Memory B cell (primary cell): Measurements from ENCODE around the gene LAMC2.
"Not testable (repeated sequence)": the region's sequence is repeated elsewhere in the genome, so short reads cannot be mapped to it uniquely, and the experiment has no call there.

Experiments used
- ATAC-seq: fragments of 150-1000 bp; cut with Tn5 transposase; 2 replicates; pipeline ENCODE4 v1.10.0; 2021; ENCODE audit warnings: low read depth, mild to moderate bottlenecking, moderate library complexity
- DNase-seq, 2 donors: peaks; one replicate each; pipeline ENCODE4 v3.0.0; 2022; ENCODE audit warnings: low spot score in 2 of 2
- H3K27ac Mint-ChIP-seq: one replicate; pipeline ENCODE4 v1.8.0; 2022; ENCODE audit warnings: mild to moderate bottlenecking, moderate library complexity, mixed read lengths
- H3K27me3 Mint-ChIP-seq: one replicate; pipeline ENCODE4 v1.8.0; 2022; ENCODE audit warnings: mixed read lengths
- H3K36me3 Mint-ChIP-seq: one replicate; pipeline ENCODE4 v1.8.0; 2022; ENCODE audit warnings: mild to moderate bottlenecking, mixed read lengths
- H3K4me1 Mint-ChIP-seq: one replicate; pipeline ENCODE4 v1.8.0; 2022; ENCODE audit warnings: mixed read lengths
- H3K4me3 Mint-ChIP-seq: one replicate; pipeline ENCODE4 v1.8.0; 2022; ENCODE audit warnings: mild to moderate bottlenecking, moderate library complexity, mixed read lengths
- H3K9me3 Mint-ChIP-seq: one replicate; pipeline ENCODE4 v1.8.0; 2022; ENCODE audit warnings: mixed read lengths

The LAMC2 gene

DNA sequence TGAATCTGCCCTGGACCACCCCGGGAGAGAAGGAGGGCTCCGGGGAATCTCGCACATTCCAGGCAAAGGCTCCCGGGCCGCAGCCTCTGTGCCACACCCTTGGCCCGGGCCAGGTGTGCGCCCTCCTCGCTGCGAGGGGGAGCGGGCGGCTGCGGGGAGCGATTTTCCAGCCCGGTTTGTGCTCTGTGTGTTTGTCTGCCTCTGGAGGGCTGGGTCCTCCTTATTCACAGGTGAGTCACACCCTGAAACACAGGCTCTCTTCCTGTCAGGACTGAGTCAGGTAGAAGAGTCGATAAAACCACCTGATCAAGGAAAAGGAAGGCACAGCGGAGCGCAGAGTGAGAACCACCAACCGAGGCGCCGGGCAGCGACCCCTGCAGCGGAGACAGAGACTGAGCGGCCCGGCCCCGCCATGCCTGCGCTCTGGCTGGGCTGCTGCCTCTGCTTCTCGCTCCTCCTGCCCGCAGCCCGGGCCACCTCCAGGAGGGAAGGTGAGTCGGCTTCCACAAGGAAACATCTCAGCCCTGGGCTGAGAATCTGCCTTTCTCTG, at the start of gene LAMC2:
LAMC2 (plus strand) TSS at position 324 of the 550 bp plus-strand sequence; CDS start at position 413, 89 bp downstream.
- Mint-ChIP-seq H3K4me1 (no peaks in the 10 kb centered on the region), H3K36me3 (no peaks in the 10 kb centered on the region), H3K4me3 (peak within 1 kb of the TSS; percentile 22), H3K9me3 (no peaks in the 10 kb centered on the region), H3K27ac (no peak within 1 kb of the TSS), H3K27me3 (peaks cover 10% of the 10 kb centered on the region)
- ATAC-seq, result peak; percentile 55
- no peak for DNase-seq

DNA sequence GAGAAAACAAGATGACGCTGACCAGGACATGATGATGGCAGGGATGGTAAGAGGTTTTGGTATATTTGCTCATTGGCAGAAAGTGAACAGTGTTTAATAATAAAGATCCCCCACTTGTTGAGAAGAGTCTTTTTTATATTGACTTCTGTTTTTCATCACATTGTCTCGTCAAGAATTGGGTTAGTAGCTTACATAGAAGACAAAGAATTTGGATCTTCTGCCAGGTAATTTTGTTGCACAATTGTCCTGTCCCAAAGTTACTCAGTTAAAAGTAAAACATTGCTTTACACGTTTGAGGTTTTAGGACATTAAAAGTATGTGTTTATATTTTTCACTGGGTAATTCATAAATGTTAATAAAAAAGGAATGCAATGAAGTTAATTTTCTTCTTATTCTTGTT, 48.3 kb upstream of the LAMC2 start:
- Mint-ChIP-seq H3K27me3 (no peaks in the 10 kb centered on the region), H3K9me3 (no peaks in the 10 kb centered on the region), H3K27ac (no peak overlapping the region), H3K4me1 (no peaks in the 10 kb centered on the region), H3K4me3 (no peak overlapping the region), H3K36me3 (peaks cover 14% of the 10 kb centered on the region)
- DNase-seq, result no peak
- no peak for ATAC-seq

DNA sequence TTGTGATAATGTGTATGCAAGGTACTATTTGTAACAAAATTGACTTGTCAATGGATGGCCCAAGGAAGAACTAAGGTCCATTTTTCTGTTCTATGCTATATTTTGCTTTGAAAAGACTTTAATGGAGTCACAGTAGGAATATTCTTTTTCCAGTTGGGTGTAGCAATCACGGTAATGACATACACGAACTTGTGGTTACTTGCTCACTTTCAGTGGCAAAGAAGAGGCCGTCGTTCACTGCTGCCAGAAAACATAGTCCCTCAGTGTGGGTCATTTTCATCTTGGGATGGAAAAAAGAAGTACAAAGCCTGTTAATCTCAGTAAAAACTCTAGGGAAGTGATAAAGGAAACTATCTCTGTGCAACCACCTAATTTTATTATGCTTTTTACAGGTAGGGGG, 47.8 kb upstream of the LAMC2 start:
- Mint-ChIP-seq H3K9me3 (no peaks in the 10 kb centered on the region), H3K27ac (no peak overlapping the region), H3K36me3 (peaks cover 14% of the 10 kb centered on the region), H3K4me1 (no peaks in the 10 kb centered on the region), H3K4me3 (no peak overlapping the region), H3K27me3 (no peaks in the 10 kb centered on the region)
- ATAC-seq (no peak), DNase-seq (no peak)

DNA sequence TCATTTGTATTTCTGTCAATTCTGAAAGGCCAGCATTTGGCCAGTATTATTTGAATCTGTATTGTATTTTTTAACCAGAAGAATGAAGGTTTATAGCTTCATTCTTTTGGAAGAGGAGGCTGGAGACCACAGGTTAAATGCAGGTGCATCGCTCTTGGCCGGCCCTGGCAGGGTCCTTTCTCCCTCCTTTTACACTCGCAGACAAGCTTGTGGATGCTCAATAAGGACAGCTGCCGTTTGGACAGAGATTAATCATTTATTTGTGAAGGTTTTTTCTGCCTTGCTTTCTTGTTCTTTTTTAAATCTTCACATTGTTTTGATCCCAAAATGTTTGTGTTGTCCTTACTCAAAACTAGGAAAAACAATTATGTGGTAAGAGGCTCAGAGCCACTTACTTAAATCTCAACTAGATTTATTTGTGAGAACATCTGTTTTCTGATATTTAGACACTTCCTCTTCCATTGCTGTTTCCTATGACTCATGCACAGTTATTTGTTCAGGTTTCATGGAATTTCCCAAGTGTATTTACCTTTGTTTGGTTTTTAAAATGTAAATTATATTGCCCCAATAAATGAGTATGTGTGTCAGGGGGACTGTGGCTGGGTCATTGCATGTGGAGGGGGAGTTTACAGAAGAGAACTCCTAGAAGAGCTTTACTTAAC, 46.7 kb upstream of the LAMC2 start:
- Mint-ChIP-seq H3K27ac (peak overlapping the region; percentile 8), H3K27me3 (no peaks in the 10 kb centered on the region), H3K4me3 (no peak overlapping the region), H3K9me3 (no peaks in the 10 kb centered on the region), H3K4me1 (no peaks in the 10 kb centered on the region), H3K36me3 (peaks cover 11% of the 10 kb centered on the region)
- no peak for ATAC-seq
- no peak for DNase-seq

- Mint-ChIP-seq H3K4me3 (no peak overlapping the region), H3K9me3 (no peaks in the 10 kb centered on the region), H3K4me1 (no peaks in the 10 kb centered on the region), H3K36me3 (peaks cover 10% of the 10 kb centered on the region), H3K27ac (no peak overlapping the region), H3K27me3 (no peaks in the 10 kb centered on the region)
- DNase-seq (no peak), ATAC-seq (no peak)
Measured at GRCh38 chr1:183140633-183141032, 45.4 kb upstream of the LAMC2 start.

DNA sequence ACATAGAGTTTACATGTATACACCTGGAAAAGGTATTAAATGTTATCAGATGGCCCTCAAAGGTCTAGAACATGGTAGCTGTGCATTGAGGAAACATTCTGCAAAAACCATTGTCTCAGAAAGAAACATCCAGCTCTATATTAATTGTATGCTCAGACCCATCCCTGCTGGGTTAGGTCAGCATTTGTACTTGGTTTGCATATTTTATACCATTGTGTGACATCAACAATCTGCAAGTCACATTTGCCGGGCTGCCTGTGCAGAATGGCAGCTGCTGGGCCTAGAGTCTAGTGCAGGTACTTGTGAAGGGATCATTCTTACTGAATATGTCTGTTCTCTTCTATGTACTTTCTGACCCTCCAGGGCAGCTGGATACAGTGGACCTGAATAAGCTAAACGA, 43.9 kb upstream of the LAMC2 start:
- DNase-seq, result no peak
- H3K36me3 Mint-ChIP-seq, result peaks cover 4% of the 10 kb centered on the region
- no peaks in the 10 kb centered on the region for H3K4me1 Mint-ChIP-seq
- no peak for ATAC-seq
- H3K9me3 Mint-ChIP-seq, result no peaks in the 10 kb centered on the region
- H3K27me3 Mint-ChIP-seq, result no peaks in the 10 kb centered on the region
- no peak overlapping the region for H3K27ac Mint-ChIP-seq
- no peak overlapping the region for H3K4me3 Mint-ChIP-seq

DNA sequence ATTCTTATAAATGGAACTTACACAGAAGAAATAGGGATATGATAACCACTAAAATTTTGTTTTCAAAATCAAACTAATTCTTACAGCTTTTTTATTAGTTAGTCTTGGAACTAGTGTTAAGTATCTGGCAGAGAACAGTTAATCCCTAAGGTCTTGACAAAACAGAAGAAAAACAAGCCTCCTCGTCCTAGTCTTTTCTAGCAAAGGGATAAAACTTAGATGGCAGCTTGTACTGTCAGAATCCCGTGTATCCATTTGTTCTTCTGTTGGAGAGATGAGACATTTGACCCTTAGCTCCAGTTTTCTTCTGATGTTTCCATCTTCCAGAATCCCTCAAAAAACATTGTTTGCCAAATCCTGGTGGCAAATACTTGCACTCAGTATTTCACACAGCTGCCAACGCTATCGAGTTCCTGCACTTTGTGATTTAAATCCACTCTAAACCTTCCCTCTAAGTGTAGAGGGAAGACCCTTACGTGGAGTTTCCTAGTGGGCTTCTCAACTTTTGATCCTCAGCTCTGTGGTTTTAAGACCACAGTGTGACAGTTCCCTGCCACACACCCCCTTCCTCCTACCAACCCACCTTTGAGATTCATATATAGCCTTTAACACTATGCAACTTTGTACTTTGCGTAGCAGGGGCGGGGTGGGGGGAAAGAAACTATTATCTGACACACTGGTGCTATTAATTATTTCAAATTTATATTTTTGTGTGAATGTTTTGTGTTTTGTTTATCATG, 42.3 kb upstream of the LAMC2 start:
- ATAC-seq, result no peak
- no peaks in the 10 kb centered on the region for H3K9me3 Mint-ChIP-seq
- no peaks in the 10 kb centered on the region for H3K27me3 Mint-ChIP-seq
- H3K27ac Mint-ChIP-seq, result no peak overlapping the region
- DNase-seq, result no peak
- H3K4me1 Mint-ChIP-seq, result no peaks in the 10 kb centered on the region
- H3K4me3 Mint-ChIP-seq, result no peak overlapping the region
- peaks cover 3% of the 10 kb centered on the region for H3K36me3 Mint-ChIP-seq

DNA sequence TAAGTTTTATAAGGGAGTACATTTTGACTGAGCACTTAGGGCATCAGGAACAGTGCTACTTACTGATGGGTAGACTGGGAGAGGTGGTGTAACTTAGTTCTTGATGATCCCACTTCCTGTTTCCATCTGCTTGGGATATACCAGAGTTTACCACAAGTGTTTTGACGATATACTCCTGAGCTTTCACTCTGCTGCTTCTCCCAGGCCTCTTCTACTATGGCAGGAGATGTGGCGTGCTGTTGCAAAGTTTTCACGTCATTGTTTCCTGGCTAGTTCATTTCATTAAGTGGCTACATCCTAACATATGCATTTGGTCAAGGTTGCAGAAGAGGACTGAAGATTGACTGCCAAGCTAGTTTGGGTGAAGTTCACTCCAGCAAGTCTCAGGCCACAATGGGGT, 41.3 kb upstream of the LAMC2 start:
- H3K9me3 Mint-ChIP-seq, result no peaks in the 10 kb centered on the region
- no peaks in the 10 kb centered on the region for H3K4me1 Mint-ChIP-seq
- H3K27me3 Mint-ChIP-seq, result no peaks in the 10 kb centered on the region
- H3K36me3 Mint-ChIP-seq, result peaks cover 3% of the 10 kb centered on the region
- no peak for ATAC-seq
- H3K4me3 Mint-ChIP-seq, result no peak overlapping the region
- H3K27ac Mint-ChIP-seq, result peak overlapping the region; percentile 8
- DNase-seq, result no peak

DNA sequence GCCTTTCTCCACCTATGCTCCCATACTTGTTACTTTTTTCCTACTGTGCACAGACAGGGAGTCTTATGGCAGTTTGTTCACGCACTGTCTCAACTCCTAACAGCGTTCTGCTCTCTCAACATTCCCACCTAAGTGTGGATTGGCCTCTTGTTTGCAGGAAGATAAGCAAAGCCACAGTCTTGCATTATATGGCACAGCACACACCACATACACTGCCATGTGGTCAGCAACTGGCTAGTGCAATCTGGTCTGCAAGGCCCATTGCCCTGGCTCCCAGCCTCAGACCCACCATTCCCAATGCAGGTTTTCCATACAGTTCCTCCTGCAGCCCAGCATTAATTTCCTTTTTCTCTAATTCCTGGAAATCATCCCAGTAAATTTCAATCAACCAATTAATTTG, 38.3 kb upstream of the LAMC2 start:
- no peak overlapping the region for H3K27ac Mint-ChIP-seq
- H3K9me3 Mint-ChIP-seq, result no peaks in the 10 kb centered on the region
- no peak overlapping the region for H3K4me3 Mint-ChIP-seq
- H3K27me3 Mint-ChIP-seq, result peaks cover 2% of the 10 kb centered on the region
- ATAC-seq (no peak), DNase-seq (no peak)
- no peaks in the 10 kb centered on the region for H3K36me3 Mint-ChIP-seq
- H3K4me1 Mint-ChIP-seq, result peaks cover 5% of the 10 kb centered on the region

DNA sequence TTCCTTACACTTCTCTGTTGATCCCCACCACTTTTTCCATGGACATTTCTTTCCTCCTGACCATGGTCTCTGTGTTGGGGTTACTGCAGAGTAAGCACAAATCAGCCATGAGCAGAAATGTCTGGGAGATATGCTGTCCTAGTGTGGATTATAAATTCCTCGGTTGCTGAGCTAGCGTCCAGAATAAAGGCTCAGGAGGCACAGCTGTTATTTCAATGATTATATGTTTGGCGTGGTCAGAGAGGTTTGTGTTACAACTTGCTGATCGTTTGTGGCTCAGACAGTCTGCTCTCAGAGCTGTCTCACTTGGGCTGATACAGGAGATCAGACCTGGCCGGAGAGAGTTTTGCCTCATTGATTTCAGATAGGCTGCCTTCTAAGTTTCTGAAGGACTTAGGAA, 37.5 kb upstream of the LAMC2 start:
- DNase-seq, result no peak
- Mint-ChIP-seq H3K9me3 (no peaks in the 10 kb centered on the region), H3K4me3 (no peak overlapping the region), H3K27ac (no peak overlapping the region), H3K27me3 (peaks cover 2% of the 10 kb centered on the region), H3K36me3 (no peaks in the 10 kb centered on the region), H3K4me1 (peaks cover 5% of the 10 kb centered on the region)
- no peak for ATAC-seq

GRCh38 chr1:183149273-183149672, 36.8 kb upstream of the LAMC2 start:
- Mint-ChIP-seq H3K9me3 (no peaks in the 10 kb centered on the region), H3K36me3 (no peaks in the 10 kb centered on the region), H3K4me1 (peaks cover 5% of the 10 kb centered on the region), H3K27me3 (peaks cover 5% of the 10 kb centered on the region), H3K27ac (peak overlapping the region; percentile 88), H3K4me3 (no peak overlapping the region)
- DNase-seq (no peak), ATAC-seq (no peak)

GRCh38 chr1:183150032-183150431, 36.0 kb upstream of the LAMC2 start:
- not testable (repeated sequence) for H3K4me3 Mint-ChIP-seq, DNase-seq, H3K36me3 Mint-ChIP-seq, H3K9me3 Mint-ChIP-seq, H3K27me3 Mint-ChIP-seq, H3K4me1 Mint-ChIP-seq, ATAC-seq
- peak overlapping the region; percentile 88 for H3K27ac Mint-ChIP-seq

DNA sequence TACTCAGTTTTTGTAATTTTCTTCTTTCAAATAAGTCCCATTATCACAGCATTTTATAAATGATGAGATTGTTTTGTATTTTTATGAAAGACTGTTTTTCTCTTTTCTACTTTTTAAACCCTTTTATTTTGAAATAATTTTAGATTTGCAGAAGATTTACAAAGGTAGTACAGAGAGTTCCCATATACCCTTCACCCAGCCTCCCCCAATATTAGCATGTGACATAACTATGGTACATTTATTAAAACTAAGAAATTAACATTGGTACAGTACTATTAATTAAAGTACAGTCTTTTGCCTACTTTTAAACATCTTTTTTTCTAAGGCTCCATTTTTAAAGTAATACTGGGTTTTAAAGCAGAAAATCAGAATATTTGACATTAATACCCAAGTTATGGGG, 35.6 kb upstream of the LAMC2 start:
- Mint-ChIP-seq H3K4me1 (peaks cover 5% of the 10 kb centered on the region), H3K27me3 (peaks cover 5% of the 10 kb centered on the region), H3K4me3 (no peak overlapping the region), H3K9me3 (no peaks in the 10 kb centered on the region), H3K36me3 (no peaks in the 10 kb centered on the region), H3K27ac (peak overlapping the region; percentile 88)
- DNase-seq (no peak), ATAC-seq (no peak)

GRCh38 chr1:183152180-183152579, 33.9 kb upstream of the LAMC2 start:
- no peak overlapping the region for H3K4me3 Mint-ChIP-seq
- H3K36me3 Mint-ChIP-seq, result no peaks in the 10 kb centered on the region
- no peak overlapping the region for H3K27ac Mint-ChIP-seq
- ATAC-seq (no peak), DNase-seq (no peak)
- no peaks in the 10 kb centered on the region for H3K9me3 Mint-ChIP-seq
- peaks cover 5% of the 10 kb centered on the region for H3K4me1 Mint-ChIP-seq
- peaks cover 10% of the 10 kb centered on the region for H3K27me3 Mint-ChIP-seq
